SJSA1 (cell line): ENCODE data around the gene CDC42BPB. TPM values are rescaled to one million over a fixed set of nuclear protein-coding genes. Genes with fewer than 3 reads are reported as not detected.
A peak's percentile ranks its signal among the peaks of the same experiment; 100 is the strongest.
"Not testable (repeated sequence)": the region's sequence is repeated elsewhere in the genome, so short reads cannot be mapped to it uniquely, and the experiment has no call there.

ENCODE experiments used
- DNase-seq, 2 experiments: peaks; one replicate each; pipeline ENCODE4 v3.0.0-alpha.2; 2015 to 2020; ENCODE audit warnings: low spot score in 2 of 2, low read depth in 1 of 2
- H3K27ac ChIP-seq: fragments of 250-450 bp; sonication (Bioruptor Pico); 2 replicates; pipeline ENCODE4 v1.5.1; 2020; ENCODE audit warnings: mild to moderate bottlenecking, moderate library complexity
- H3K27me3 ChIP-seq: fragments of 250-450 bp; sonication (Bioruptor Pico); replicated peaks from 2 replicates; pipeline ENCODE4 v1.5.1; 2020; ENCODE audit warnings: mild to moderate bottlenecking, moderate library complexity
- H3K36me3 ChIP-seq: fragments of 250-450 bp; sonication (Bioruptor Pico); 2 replicates; pipeline ENCODE4 v1.5.1; 2020; ENCODE audit warnings: mild to moderate bottlenecking
- H3K4me1 ChIP-seq: fragments of 250-450 bp; sonication (Bioruptor Pico); replicated peaks from 2 replicates; pipeline ENCODE4 v1.6.1; 2021; ENCODE audit warnings: mild to moderate bottlenecking
- H3K4me3 ChIP-seq: fragments of 250-450 bp; sonication (Bioruptor Pico); 2 replicates; pipeline ENCODE4 v1.5.1; 2020; ENCODE audit warnings: mild to moderate bottlenecking
- H3K9me3 ChIP-seq: fragments of 250-450 bp; sonication (Bioruptor Pico); replicated peaks from 2 replicates; pipeline ENCODE4 v1.5.1; 2020; ENCODE audit warnings: mild to moderate bottlenecking
- total RNA-seq: library from RNA; depleted of rRNA; stranded (reverse); fragments of >200 nt; shearing (Covaris generic); gene quantifications from 2 replicates; pipeline ENCODE4 v1.2.3, GENCODE V29; 2014

CDC42BPB gene
- total RNA-seq, 1 experiment from 2014 or later, result 56.5 TPM

DNA sequence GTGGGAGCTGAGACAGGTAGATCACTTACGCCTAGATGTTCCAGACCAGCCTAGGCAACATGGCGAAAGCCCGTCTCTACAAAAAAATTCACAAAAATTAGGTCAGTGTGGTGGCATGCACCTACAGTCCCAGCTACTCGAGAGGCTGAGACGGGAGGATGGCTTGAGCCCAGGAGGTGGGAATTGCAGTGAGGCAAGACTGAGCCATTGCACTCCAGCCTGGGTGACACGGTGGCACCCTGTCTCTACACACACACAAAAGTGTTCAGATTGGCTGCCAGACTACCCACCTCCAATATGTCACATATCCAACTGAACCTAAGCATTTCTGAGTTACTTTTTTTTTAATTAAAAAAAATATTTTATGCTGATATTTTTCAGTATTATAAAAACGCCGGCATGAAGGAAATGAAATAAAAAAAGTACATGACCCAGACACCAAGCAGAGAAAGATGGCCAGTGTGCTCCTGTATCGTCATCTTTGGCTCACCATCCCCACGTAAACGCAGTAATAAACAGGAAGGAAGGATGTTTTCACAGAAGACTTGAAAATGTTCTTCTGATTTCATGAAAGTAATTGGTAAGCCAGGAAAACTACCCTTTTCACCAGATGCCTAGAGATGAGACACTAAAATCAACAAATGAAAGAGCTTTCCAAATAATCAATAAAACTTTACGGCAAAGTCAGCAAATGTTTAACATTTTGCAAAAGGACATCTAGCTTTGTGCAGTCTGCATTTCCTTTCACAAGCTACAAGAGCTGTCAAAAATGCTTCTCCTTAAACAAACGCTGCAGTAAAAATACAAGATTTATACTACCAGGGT lies 26.4 kb downstream of the CDC42BPB start:
- Histone ChIP-seq H3K4me3 (no peak overlapping the region), H3K4me1 (peaks cover 9% of the 10 kb centered on the region), H3K36me3 (no peaks in the 10 kb centered on the region), H3K27ac (no peak overlapping the region), H3K27me3 (no peaks in the 10 kb centered on the region), H3K9me3 (no peaks in the 10 kb centered on the region)
- DNase-seq, result no peak

DNA sequence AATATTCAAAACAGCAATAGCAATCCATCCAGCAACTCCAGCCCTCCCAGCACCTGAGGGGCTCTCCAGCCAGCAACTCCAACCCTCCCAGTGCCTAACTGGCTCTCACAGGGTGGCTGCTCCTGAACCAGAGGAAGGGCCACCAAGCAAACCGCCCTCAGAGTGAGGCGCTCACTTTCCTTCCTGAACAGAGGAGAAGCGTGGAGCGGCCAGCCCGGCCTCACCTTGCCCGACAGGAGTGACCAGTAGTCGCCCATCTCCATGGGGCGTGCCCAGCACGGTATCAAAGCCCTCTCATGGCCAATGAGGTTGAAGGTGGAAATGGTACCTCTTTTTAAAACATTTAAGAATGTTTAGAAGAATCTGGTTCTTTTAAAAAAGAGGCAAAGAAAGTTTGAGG lies 27.4 kb downstream of the CDC42BPB start:
- Histone ChIP-seq H3K27ac (no peak overlapping the region), H3K4me3 (no peak overlapping the region), H3K36me3 (no peaks in the 10 kb centered on the region), H3K27me3 (no peaks in the 10 kb centered on the region), H3K9me3 (no peaks in the 10 kb centered on the region), H3K4me1 (peaks cover 19% of the 10 kb centered on the region)
- DNase-seq, result no peak

DNA sequence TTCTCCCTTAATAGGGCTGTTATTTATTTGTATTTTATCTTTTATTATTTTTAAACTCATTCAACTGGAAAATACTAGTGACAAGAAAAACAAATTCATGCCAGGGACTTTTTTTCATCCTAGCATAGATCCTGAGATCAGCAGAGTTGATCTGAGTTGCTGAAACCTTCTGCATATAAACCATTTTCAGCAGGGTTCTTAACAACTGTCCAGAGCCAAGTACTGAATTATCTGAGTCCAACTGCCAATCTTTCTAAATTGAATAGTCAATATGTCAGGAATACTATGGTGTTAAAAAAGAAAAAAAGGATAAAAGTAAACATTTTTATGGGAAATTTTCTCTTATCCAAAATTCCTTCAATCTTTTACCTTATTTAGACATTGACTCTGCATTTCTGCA lies 28.6 kb downstream of the CDC42BPB start:
- no peak for DNase-seq
- H3K4me3 ChIP-seq, result no peak overlapping the region
- H3K27ac ChIP-seq, result no peak overlapping the region
- H3K9me3 ChIP-seq, result no peaks in the 10 kb centered on the region
- no peaks in the 10 kb centered on the region for H3K27me3 ChIP-seq
- no peaks in the 10 kb centered on the region for H3K36me3 ChIP-seq
- H3K4me1 ChIP-seq, result peaks cover 31% of the 10 kb centered on the region

DNA sequence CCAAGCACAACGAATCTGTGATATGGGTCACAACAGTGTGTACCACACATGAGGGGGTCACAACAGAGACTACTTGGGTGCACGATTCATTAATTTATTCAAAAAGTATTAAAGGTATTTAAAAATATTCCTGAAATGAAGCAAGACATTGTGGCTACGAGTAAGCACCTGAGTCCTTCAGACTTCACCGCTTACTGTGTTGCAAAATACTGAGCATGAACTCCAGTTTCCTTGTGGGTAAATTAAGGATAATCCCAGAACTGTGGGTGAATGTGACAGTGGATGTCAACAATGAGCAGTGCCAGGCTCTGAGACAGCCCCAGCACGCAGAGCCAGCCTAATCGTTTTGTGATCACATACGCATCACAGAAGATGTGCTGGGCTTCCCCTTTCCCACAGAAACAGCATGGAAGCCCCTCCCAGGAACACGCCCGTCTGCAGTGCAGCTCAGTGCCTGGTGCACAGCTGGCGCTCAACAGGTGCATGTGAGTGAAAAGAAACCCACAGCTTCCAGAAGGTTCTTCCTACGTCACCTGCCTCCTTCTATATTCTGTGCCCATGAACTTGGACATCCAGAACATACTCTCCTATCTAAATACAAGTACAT lies 29.1 kb downstream of the CDC42BPB start:
- H3K27ac ChIP-seq, result no peak overlapping the region
- no peak for DNase-seq

DNA sequence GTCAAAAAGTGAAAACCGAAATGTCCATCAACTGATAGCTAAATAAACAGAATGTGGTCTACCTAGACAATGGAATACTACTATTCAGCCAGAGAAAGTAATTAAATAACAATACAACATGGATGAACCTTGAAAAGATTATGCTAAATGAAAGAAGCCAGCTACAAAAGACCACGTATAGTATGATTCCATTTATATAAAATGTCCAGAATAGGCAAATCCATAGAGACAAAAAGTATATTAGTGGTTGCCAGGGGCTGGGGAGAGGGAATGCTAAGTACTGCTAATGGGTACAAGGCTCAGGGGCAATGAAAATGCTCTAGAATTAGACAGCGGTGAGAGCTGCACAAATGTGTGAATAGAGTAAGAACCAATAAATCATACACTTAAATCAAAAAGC lies 29.9 kb downstream of the CDC42BPB start:
- peaks cover 42% of the 10 kb centered on the region for H3K4me1 ChIP-seq
- H3K9me3 ChIP-seq, result no peaks in the 10 kb centered on the region
- H3K4me3 ChIP-seq, result no peak overlapping the region
- H3K27ac ChIP-seq, result no peak overlapping the region
- no peaks in the 10 kb centered on the region for H3K36me3 ChIP-seq
- H3K27me3 ChIP-seq, result no peaks in the 10 kb centered on the region
- DNase-seq, result no peak

More for the DNA sequence above, 29.1 kb downstream of the CDC42BPB start:
- H3K9me3 ChIP-seq, result no peaks in the 10 kb centered on the region
- H3K36me3 ChIP-seq, result no peaks in the 10 kb centered on the region
- no peak overlapping the region for H3K4me3 ChIP-seq
- no peaks in the 10 kb centered on the region for H3K27me3 ChIP-seq
- peaks cover 36% of the 10 kb centered on the region for H3K4me1 ChIP-seq

DNA sequence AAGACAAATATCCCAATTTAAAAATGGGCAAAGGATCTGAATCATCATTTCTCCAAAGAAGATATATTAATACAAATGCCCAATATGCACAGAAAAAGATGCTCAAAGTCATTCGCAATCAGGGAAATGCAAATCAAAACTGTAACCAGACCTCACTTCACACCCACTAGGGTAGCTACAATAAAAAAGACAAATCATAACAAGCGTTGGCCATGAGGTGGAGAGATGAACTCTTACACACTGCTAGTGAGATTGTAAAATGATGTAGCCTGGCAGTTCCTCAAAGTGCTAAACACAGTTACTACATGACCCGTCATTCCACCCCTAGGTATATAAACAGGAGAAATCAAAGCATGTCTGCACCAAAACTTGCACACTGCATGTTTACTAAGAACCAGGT lies 30.4 kb downstream of the CDC42BPB start:
- H3K4me1 ChIP-seq, result peaks cover 46% of the 10 kb centered on the region
- H3K27ac ChIP-seq, result no peak overlapping the region
- H3K27me3 ChIP-seq, result no peaks in the 10 kb centered on the region
- no peak for DNase-seq
- no peak overlapping the region for H3K4me3 ChIP-seq
- H3K36me3 ChIP-seq, result no peaks in the 10 kb centered on the region
- H3K9me3 ChIP-seq, result no peaks in the 10 kb centered on the region

DNA sequence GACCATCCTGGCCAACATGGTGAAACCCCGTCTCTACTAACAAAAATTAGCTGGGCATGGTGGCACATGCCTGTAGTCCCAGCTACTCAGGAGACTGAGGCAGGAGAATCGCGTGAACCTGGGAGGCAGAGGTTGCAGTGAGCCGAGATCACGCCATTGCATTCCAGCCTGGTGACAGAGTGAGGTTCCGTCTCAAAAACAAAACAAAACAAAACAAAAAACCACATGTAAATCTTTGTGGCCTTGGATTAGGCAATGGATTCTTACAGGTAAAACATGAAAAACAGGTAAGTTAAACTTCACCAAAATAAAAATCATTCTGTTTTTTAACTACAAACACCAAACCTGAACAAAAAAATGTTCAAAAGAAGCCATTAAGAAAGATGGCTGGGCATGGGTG lies 31.2 kb downstream of the CDC42BPB start:
- not testable (repeated sequence) for H3K36me3 ChIP-seq, H3K27me3 ChIP-seq, H3K9me3 ChIP-seq, H3K4me3 ChIP-seq, DNase-seq
- peaks cover 54% of the 10 kb centered on the region for H3K4me1 ChIP-seq
- peak overlapping the region; percentile 82 for H3K27ac ChIP-seq

DNA sequence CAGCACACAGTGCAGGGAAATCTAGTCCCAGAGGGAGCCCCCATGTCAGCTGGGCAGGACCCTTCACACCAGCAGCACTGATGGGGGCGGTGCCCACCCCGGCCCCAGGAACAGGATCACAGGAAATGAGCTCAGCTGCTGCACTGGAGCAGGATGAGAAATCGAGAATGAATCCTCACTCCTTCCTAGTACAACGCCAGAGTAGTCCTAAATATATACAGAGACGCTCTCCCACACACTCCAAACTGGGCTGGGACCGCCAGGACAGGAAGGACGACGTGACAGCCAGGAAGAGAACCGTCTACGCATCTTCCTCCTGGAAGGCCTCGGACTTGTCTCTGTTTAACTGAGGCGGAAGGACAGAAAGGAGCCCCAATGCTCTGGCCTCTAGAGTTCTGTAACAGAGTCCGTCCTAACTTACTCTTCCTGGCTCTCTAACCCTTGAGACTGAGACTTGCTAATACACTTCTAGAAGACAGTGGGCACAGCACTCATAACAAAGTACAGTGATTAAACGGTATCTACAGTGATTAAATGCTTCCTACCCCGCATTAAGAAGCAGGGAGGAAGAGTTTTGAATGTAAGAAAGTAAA lies 33.4 kb downstream of the CDC42BPB start:
- Histone ChIP-seq H3K9me3 (no peaks in the 10 kb centered on the region), H3K36me3 (peaks cover 7% of the 10 kb centered on the region), H3K4me1 (peaks cover 77% of the 10 kb centered on the region), H3K27ac (peak overlapping the region; percentile 66), H3K27me3 (no peaks in the 10 kb centered on the region), H3K4me3 (no peak overlapping the region)
- DNase-seq, result peak; percentile 62 to 69

DNA sequence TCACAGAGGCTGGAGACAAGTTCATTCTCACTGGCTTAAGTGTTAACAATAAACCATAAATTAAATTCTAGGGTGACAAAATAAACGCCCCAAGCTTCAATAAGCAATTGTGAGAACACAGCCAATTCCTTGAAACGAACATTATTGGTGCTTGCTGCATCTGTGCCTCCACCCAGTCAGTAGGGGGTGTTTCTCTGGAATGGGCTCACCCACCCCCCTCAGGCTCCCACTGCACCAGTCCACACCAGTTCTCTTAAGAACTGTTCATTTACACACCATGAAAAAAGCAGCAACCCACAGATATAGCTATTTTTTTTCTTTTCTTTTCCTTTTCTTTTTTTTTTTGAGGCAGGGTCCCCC lies 34.7 kb downstream of the CDC42BPB start:
- Histone ChIP-seq H3K4me3 (no peak overlapping the region), H3K27me3 (no peaks in the 10 kb centered on the region), H3K27ac (no peak overlapping the region), H3K36me3 (peaks cover 7% of the 10 kb centered on the region), H3K9me3 (no peaks in the 10 kb centered on the region), H3K4me1 (peaks cover 78% of the 10 kb centered on the region)
- DNase-seq, result no peak

DNA sequence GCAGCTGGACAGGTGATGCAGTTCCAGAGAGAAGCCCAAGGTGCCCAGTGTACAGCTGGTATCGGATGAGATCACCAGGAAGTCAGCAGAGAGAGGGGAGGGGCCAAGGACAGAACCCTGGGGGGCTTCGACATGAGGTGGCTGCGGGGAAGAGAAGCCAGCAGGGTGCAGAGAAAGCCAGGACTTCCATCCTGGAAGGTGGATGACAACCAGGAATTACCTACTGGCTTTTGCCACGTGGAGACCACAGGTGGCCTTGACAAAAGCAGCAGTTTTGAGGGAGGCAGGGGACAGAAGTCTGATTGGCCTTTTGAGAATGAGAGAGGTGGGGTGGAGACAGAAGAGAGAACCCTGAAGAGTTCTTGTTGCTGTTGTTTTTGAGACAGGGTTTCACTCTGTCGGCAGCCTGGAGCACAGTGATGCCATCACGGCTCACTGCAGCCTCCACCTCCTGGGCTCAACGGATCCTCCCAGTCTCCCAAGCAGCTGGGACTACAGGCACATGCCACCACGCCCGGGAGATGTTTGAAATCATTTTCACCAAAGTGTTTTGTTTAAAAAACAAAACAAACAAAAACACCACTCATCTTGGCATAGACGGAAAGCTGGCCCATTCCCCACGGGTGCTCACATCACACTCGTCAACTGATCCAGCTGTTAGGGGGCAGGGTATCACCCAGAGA lies 35.2 kb downstream of the CDC42BPB start:
- H3K4me3 ChIP-seq, result no peak overlapping the region
- no peaks in the 10 kb centered on the region for H3K27me3 ChIP-seq
- DNase-seq, result peak in 1 of 2 experiments; percentile 16
- H3K9me3 ChIP-seq, result no peaks in the 10 kb centered on the region
- peaks cover 78% of the 10 kb centered on the region for H3K4me1 ChIP-seq
- no peak overlapping the region for H3K27ac ChIP-seq
- peaks cover 7% of the 10 kb centered on the region for H3K36me3 ChIP-seq

DNA sequence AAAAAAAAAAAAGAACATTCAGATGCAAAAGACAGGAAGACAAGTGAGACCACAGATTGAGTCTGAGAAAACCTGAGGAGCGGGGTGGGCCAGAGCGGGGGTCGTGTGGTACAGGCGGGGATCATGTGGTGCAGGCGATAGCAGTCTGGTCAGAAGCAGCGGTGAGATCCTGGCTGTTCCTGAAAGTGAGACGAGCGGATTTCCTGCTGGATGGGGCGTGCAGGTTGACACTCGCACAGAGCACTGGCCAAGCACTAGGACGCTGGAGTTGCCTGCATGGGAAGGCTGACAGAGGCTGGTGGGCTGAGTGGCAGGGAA lies 35.7 kb downstream of the CDC42BPB start:
- peaks cover 7% of the 10 kb centered on the region for H3K36me3 ChIP-seq
- no peaks in the 10 kb centered on the region for H3K9me3 ChIP-seq
- no peak for DNase-seq
- no peak overlapping the region for H3K4me3 ChIP-seq
- no peaks in the 10 kb centered on the region for H3K27me3 ChIP-seq
- no peak overlapping the region for H3K27ac ChIP-seq
- peaks cover 75% of the 10 kb centered on the region for H3K4me1 ChIP-seq

DNA sequence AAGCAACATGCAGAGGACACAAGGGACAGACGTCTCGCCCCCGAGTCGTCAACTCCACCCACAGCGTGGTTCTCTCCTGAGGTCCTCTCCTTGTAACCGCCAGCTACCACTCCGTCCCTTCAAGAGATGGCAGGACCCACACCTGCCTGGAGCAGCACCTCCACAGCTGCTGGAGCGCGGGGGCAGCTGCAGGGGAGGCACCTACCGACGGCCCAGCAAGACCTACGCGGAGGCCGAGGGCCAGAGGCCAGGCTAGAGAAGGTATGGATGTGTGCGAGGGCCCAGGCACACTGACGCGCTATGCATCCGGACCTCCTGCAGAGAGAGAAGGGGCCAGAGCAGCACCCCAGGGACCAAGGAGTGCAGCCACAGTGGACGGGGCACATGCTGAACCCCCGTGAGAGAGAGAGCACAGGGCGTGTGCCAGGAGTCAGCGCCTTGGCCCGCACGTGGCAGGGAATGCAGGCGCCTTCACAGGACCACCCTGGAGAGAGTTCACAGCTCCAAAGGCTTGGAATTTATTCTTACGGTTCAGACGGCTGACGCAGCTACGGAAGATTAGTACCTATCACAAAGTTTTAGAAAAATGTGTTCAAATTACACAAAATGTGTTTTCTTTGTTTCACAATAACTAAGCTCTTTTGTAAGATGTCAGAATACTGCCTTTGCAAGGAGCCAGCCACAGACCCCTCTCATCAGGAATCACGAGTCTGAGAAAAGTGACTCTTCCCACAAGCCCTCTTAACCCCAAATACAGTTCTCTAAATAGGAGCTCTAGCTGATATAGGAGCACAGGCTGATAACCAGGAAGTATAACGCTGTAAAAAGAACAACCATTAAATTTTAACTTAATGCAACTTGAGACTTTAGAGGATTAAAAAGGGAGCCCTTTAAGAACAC lies 36.8 kb downstream of the CDC42BPB start:
- peak; percentile 78 to 88 for DNase-seq
- no peaks in the 10 kb centered on the region for H3K9me3 ChIP-seq
- H3K27me3 ChIP-seq, result no peaks in the 10 kb centered on the region
- peaks cover 65% of the 10 kb centered on the region for H3K4me1 ChIP-seq
- H3K27ac ChIP-seq, result peak overlapping the region; percentile 84
- peaks cover 7% of the 10 kb centered on the region for H3K36me3 ChIP-seq
- no peak overlapping the region for H3K4me3 ChIP-seq

DNA sequence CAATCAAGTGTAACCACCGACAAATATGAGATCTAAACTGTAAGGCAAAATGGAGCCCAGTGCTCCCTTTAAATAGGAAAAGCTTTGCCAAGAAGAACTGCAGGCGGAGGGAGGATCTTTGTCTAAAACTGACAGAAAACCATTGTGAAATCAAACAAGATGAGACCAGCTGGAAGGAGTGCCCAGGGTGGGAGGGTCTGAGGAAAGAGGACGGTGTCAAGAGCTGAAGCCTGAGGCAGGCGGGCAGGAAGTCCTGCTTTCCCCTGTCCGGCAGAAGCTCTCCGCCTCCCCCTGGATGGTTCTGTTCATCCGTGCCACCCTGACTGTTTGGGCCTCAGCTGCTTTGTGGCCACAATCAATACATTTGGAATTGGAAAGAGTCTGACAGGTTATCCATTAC lies 37.5 kb downstream of the CDC42BPB start:
- Histone ChIP-seq H3K27me3 (no peaks in the 10 kb centered on the region), H3K27ac (peak overlapping the region; percentile 84), H3K4me3 (no peak overlapping the region), H3K36me3 (peaks cover 7% of the 10 kb centered on the region), H3K9me3 (no peaks in the 10 kb centered on the region), H3K4me1 (peaks cover 65% of the 10 kb centered on the region)
- no peak for DNase-seq
